HG03175 (cell line): ENCODE results near the gene CAPSL.
"Not testable (repeated sequence)": the region's sequence is repeated elsewhere in the genome, so short reads cannot be mapped to it uniquely, and the experiment has no call there.

Source experiments
- ATAC-seq: cut with Tn5 transposase; IDR thresholded peaks from one replicate; pipeline ENCODE4 v1.9.1; 2021; ENCODE audit warnings: mild to moderate bottlenecking, moderate library complexity; ENCODE audit not compliant: unreplicated experiment

Gene CAPSL

DNA sequence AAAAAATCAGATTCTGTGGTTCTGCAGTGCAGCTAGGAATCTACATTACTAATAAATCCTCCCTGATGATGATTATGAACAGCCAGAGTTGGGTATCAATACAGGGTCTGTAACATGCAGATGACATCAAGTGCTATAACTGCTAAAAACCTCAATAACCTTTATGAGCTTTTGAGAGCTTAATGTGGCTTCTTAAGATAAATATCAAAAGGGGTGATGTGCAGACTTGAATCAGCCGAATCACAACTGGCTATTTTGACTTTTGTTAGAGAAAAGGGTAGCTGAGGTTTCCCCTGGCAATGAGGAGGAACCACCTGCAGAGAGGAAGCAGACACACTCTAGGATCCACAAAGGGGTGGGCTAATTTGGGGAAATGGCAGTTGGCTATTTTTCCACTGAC lies 30.2 kb downstream of the CAPSL start:
- ATAC-seq: no peak

GRCh38 chr5:35904443-35905132 lies 33.8 kb downstream of the CAPSL start:
- peak; percentile 49 for ATAC-seq

DNA sequence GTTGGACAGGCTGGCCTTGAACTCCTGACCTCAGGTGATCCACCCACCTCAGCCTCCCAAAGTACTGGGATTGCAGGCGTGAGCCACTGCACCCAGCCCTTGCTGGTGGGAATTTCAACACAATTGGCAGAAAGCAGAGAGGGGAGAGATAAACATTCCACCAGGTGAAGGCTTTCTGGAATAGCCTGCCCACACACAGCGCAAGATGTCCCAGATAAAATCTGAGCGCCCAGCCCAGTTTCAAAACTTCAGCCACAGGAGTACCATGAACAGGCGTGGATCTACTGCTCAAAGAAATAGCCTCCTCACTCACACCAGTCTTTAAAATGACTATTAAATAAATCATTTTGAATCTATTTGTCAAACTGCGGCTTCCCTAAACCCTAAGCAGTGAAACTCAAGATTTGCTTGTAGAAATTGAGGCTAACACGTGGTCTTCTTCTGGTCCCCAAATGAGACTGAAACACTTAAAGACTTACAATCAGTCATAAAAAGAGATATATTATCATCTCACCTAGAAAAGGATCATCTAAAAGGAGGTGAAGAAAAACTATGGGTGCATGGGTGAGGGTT lies 34.7 kb downstream of the CAPSL start:
- ATAC-seq: no peak

GRCh38 chr5:35902046-35902672 lies 36.3 kb downstream of the CAPSL start:
- peak; percentile 65 for ATAC-seq

- no peak for ATAC-seq
Measured at GRCh38 chr5:35900972-35901695, 37.3 kb downstream of the CAPSL start.

DNA sequence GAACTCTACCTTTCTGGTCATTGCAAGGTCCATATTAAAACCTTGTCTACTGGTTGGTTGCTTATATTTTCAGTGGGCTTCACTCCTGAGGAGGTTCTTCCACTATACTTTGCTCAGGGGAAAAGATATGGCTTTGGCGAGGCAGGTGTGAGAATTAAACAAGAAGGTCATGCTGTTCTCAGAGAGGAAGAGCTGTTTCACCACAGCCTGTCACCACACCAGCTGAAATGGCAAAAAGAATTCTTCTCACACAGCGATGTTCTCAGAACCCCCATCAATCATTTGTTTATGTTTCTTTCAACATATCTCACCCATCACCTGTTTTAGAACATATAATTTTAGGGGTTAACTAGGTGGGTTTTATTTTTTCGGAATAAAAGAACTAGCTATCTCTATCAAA lies 38.6 kb downstream of the CAPSL start:
- ATAC-seq: no peak

- no peak for ATAC-seq
Measured at GRCh38 chr5:35898952-35899660, 39.3 kb downstream of the CAPSL start.

DNA sequence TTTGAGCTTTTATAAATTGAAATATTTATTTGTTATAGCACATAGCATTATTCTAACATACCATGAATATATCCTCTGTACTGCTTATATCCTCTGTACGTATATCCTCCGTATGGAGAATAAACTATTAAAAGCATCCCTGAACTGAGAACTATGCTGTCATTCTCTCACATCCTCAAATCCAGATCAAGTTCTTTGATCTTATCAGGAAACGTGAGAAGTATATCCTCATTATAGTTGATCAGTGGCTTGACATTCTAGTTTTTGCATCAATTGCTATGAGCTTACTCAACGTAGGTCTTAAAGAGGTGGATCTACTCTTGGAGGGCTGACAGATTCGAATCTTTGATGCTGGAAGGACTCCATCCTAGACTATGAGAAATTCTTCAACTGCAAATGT lies 44.3 kb downstream of the CAPSL start:
- ATAC-seq: no peak

- ATAC-seq: not testable (repeated sequence)
Measured at GRCh38 chr5:35892799-35893198, 45.6 kb downstream of the CAPSL start.

GRCh38 chr5:35890021-35891020 lies 48.1 kb downstream of the CAPSL start:
- no peak for ATAC-seq

GRCh38 chr5:35887321-35888100 lies 50.9 kb downstream of the CAPSL start:
- ATAC-seq: no peak

GRCh38 chr5:35886381-35886780 lies 52.0 kb downstream of the CAPSL start:
- ATAC-seq: no peak

GRCh38 chr5:35884773-35885172 lies 53.6 kb downstream of the CAPSL start:
- ATAC-seq: no peak

DNA sequence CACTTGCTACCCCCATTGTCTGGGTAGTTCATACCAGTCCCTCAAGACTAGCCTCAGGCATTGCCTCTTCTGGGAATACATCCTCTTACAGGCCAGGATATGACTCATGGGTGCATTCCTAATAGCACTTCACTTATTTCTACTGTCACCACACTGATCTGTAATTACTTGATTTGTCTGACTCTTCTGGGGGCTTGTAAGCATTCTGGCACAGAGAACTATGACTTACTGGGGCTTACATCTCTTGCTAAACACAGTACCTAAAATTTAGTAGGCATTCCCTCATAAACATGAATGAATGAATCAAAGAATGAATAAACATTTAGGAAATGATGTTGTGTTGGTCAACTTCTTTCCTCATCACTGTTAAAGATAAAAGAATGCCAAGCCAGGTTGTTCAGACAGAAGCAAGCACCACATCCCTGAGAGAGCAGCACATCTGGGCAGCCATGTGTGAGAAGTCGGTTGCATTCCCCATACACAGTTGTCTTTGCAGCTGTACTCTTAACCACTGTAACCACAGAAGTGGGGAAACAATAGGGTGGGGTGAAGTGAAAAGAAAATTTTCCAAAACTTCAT lies 54.1 kb downstream of the CAPSL start:
- no peak for ATAC-seq

GRCh38 chr5:35881758-35882157 lies 56.7 kb downstream of the CAPSL start:
- no peak for ATAC-seq

GRCh38 chr5:35880156-35880555 lies 58.3 kb downstream of the CAPSL start:
- ATAC-seq: no peak

GRCh38 chr5:35879649-35880048 lies 58.8 kb downstream of the CAPSL start:
- ATAC-seq: no peak

GRCh38 chr5:35879096-35879495 lies 59.3 kb downstream of the CAPSL start:
- ATAC-seq: no peak

DNA sequence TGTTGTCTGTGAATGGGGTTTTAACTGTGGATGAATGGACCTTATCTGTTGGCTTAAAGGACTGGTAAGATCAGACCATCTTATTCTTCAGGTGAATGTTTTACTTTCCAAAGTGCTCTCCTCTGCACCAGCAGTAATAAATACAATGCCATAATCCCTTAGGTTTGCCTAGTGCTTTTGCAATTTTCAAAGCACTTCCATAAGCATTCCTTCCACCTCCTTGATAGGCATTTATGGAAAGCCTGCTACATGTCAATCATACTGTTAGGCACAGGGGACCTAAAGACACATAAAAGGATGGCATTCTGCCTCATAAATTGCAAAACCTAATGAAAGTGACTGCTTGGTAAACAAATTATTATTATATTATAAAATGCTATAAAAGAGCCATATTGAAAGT lies 60.3 kb downstream of the CAPSL start:
- ATAC-seq: no peak
